KBM-7 (cell line): ENCODE data around the gene SLC35D2.
A peak's percentile ranks its signal among the peaks of the same experiment; 100 is the strongest.
"Not testable (repeated sequence)": the region's sequence is repeated elsewhere in the genome, so short reads cannot be mapped to it uniquely, and the experiment has no call there.

ENCODE experiments used
- DNase-seq: peaks from one replicate; pipeline ENCODE4 v3.0.0-alpha.2; 2015
- in situ Hi-C: fragments of 300-500 bp; cut with MboI; formaldehyde crosslinking; loops from 2 replicates; pipeline ENCODE4 v1.14.3; 2020; ENCODE audit warnings: low sequenced_read_pairs, low pct_unique_long_range_greater_than_20kb, mixed read lengths

Gene SLC35D2

GRCh38 chr9:96322736-96323135 lies 60.8 kb downstream of the SLC35D2 start:
- in situ Hi-C loops, DNase-seq: not testable (repeated sequence)

- in situ Hi-C loops, DNase-seq: not testable (repeated sequence)
These were observed 61.3 kb downstream of the SLC35D2 start for GRCh38 chr9:96322210-96322609.

- DNase-seq: no peak
- in situ Hi-C loops: no loop called here
These were observed 62.0 kb downstream of the SLC35D2 start for GRCh38 chr9:96321515-96321914.

- in situ Hi-C loops: no loop called here
- no peak for DNase-seq
These were observed 62.7 kb downstream of the SLC35D2 start for GRCh38 chr9:96320749-96321280.

- no peak for DNase-seq
- in situ Hi-C loops: no loop called here
These were observed 64.5 kb downstream of the SLC35D2 start for GRCh38 chr9:96318921-96319565.

- in situ Hi-C loops: no loop called here
- DNase-seq: peak; percentile 61
These were observed 66.1 kb downstream of the SLC35D2 start for GRCh38 chr9:96317335-96317980.

- in situ Hi-C loops: no loop called here
- no peak for DNase-seq
These were observed 73.7 kb downstream of the SLC35D2 start for GRCh38 chr9:96309850-96310249.

GRCh38 chr9:96306958-96307357 lies 76.6 kb downstream of the SLC35D2 start:
- DNase-seq, in situ Hi-C loops: not testable (repeated sequence)

- DNase-seq: no peak
- in situ Hi-C loops: no loop called here
These were observed 78.3 kb downstream of the SLC35D2 start for GRCh38 chr9:96305171-96305570.

- no peak for DNase-seq
- in situ Hi-C loops: no loop called here
These were observed 79.3 kb downstream of the SLC35D2 start for GRCh38 chr9:96304230-96304629.

GRCh38 chr9:96302021-96302420 lies 81.5 kb downstream of the SLC35D2 start, which contains the start of gene HSD17B3:
HSD17B3 (minus strand) TSS chr9:96302176; CDS start chr9:96302104, 72 bp downstream.
- DNase-seq: no peak
- in situ Hi-C loops: no loop called here

GRCh38 chr9:96299823-96300222 lies 83.7 kb downstream of the SLC35D2 start:
- DNase-seq: no peak
- in situ Hi-C loops: no loop called here

GRCh38 chr9:96294159-96294545 lies 89.4 kb downstream of the SLC35D2 start:
- no peak for DNase-seq
- in situ Hi-C loops: no loop called here

GRCh38 chr9:96293498-96294158 lies 89.9 kb downstream of the SLC35D2 start:
- in situ Hi-C loops: no loop called here

GRCh38 chr9:96289392-96289791 lies 94.1 kb downstream of the SLC35D2 start:
- no peak for DNase-seq
- in situ Hi-C loops: no loop called here

More at GRCh38 chr9:96293498-96294158, 89.9 kb downstream of the SLC35D2 start:
- no peak for DNase-seq

- DNase-seq: no peak
- in situ Hi-C loops: no loop called here
These were observed 101.9 kb downstream of the SLC35D2 start for GRCh38 chr9:96281641-96282040.

- no peak for DNase-seq
- in situ Hi-C loops: no loop called here
These were observed 103.6 kb downstream of the SLC35D2 start for GRCh38 chr9:96279932-96280331.

- in situ Hi-C loops: no loop called here
- DNase-seq: no peak
These were observed 108.6 kb downstream of the SLC35D2 start for GRCh38 chr9:96274939-96275338.
